GM23338 (cell line): Measurements from ENCODE around the gene FKRP. TPM values are rescaled to one million over a fixed set of nuclear protein-coding genes. Genes with fewer than 3 reads are reported as not detected.
A peak's percentile ranks its signal among the peaks of the same experiment; 100 is the strongest.
"Not testable (repeated sequence)": the region's sequence is repeated elsewhere in the genome, so short reads cannot be mapped to it uniquely, and the experiment has no call there.

ENCODE experiments used
- ATAC-seq: fragments of 200-7000 bp; cut with Tn5 transposase; 3 replicates; pipeline ENCODE4 v1.9.1; 2020
- DNase-seq: peaks from one replicate; pipeline ENCODE4 v3.0.0-alpha.2; 2015; ENCODE audit warnings: low spot score
- H2AFZ ChIP-seq: fragments of 200-600 bp; sonication (generic); 2 replicates; pipeline ENCODE4 v1.8.0; 2016; ENCODE audit warnings: antibody characterized with exemption, mild to moderate bottlenecking, moderate library complexity
- H3F3A ChIP-seq: fragments of 200-600 bp; sonication (generic); replicated peaks from 2 replicates; pipeline ENCODE4 v1.8.0; 2017; ENCODE audit warnings: antibody characterized with exemption, mixed run types, low read depth
- H3K27ac ChIP-seq: fragments of 200-600 bp; sonication (generic); 2 replicates; pipeline ENCODE4 v1.6.1; 2016; ENCODE audit warnings: low read depth
- H3K27me3 ChIP-seq: fragments of 200-600 bp; sonication (generic); 2 replicates; pipeline ENCODE4 v1.8.0; 2016; ENCODE audit warnings: mild to moderate bottlenecking, mixed run types, moderate library complexity; ENCODE audit not compliant: insufficient read depth
- H3K36me3 ChIP-seq: fragments of 200-600 bp; sonication (generic); 2 replicates; pipeline ENCODE4 v1.8.0; 2016; ENCODE audit warnings: mild to moderate bottlenecking; ENCODE audit not compliant: insufficient read depth
- H3K4me1 ChIP-seq: fragments of 200-600 bp; sonication (generic); 2 replicates; pipeline ENCODE4 v1.8.0; 2016; ENCODE audit warnings: mild to moderate bottlenecking, moderate library complexity; ENCODE audit not compliant: insufficient read depth
- H3K4me2 ChIP-seq: fragments of 200-600 bp; sonication (generic); 2 replicates; pipeline ENCODE4 v1.7.1; 2017; ENCODE audit warnings: mixed run types
- H3K4me3 ChIP-seq: fragments of 200-600 bp; sonication (generic); 2 replicates; pipeline ENCODE4 v1.6.1; 2016; ENCODE audit warnings: mixed run types
- H3K79me2 ChIP-seq: fragments of 200-600 bp; sonication (generic); replicated peaks from 2 replicates; pipeline ENCODE4 v1.8.0; 2017; ENCODE audit warnings: mild to moderate bottlenecking; ENCODE audit not compliant: insufficient read depth
- H3K9me2 ChIP-seq: fragments of 200-600 bp; sonication (generic); 2 replicates; pipeline ENCODE4 v1.8.0; 2017; ENCODE audit not compliant: insufficient read depth
- H4K20me1 ChIP-seq: fragments of 200-600 bp; sonication (generic); replicated peaks from 2 replicates; pipeline ENCODE4 v1.8.0; 2017; ENCODE audit warnings: mild to moderate bottlenecking; ENCODE audit not compliant: insufficient read depth
- H3K27ac Mint-ChIP-seq: 2 replicates; pipeline ENCODE4 v1.8.0; 2020; ENCODE audit warnings: inconsistent platforms, mild to moderate bottlenecking, moderate library complexity, mixed read lengths
- H3K27me3 Mint-ChIP-seq: 3 replicates; pipeline ENCODE4 v1.8.0; 2022; ENCODE audit warnings: low read depth, mild to moderate bottlenecking, moderate library complexity, mixed read lengths, inconsistent platforms; ENCODE audit not compliant: insufficient read depth, poor library complexity
- H3K36me3 Mint-ChIP-seq: 3 replicates; pipeline ENCODE4 v1.8.0; 2021; ENCODE audit warnings: low read depth, mild to moderate bottlenecking, inconsistent platforms, moderate library complexity, mixed read lengths
- H3K4me1 Mint-ChIP-seq: 3 replicates; pipeline ENCODE4 v1.8.0; 2020; ENCODE audit warnings: mild to moderate bottlenecking, inconsistent platforms, mixed read lengths
- H3K4me3 Mint-ChIP-seq: 3 replicates; pipeline ENCODE4 v1.8.0; 2021; ENCODE audit warnings: moderate library complexity, mild to moderate bottlenecking, inconsistent platforms, mixed read lengths
- H3K9me3 Mint-ChIP-seq: 3 replicates; pipeline ENCODE4 v1.8.0; 2020; ENCODE audit warnings: moderate library complexity, mild to moderate bottlenecking, inconsistent platforms, mixed read lengths
- ETS1 ChIP-seq: IDR thresholded peaks from 2 replicates; pipeline ENCODE4 v1.6.1; 2016; ENCODE audit warnings: antibody characterized with exemption
- JUNB ChIP-seq: IDR thresholded peaks from one replicate; pipeline ENCODE4 v1.6.1; 2016; ENCODE audit warnings: antibody characterized with exemption; ENCODE audit not compliant: unreplicated experiment
- POLR2AphosphoS5 ChIP-seq: IDR thresholded peaks from 2 replicates; pipeline ENCODE4 v1.6.1; 2016; ENCODE audit warnings: antibody characterized with exemption, low read depth
- ZNF114 ChIP-seq: fragments of 250-450 bp; sonication (Bioruptor Pico); IDR thresholded peaks from 2 replicates; pipeline ENCODE4 v1.5.0; 2020; ENCODE audit warnings: mild to moderate bottlenecking, moderate library complexity
- polyA plus RNA-seq: library from polyadenylated mRNA; unstranded; fragments of >200 nt; fragmentation: Nextera tagmentation; extraction: Ambion mirVana; gene quantifications from 2 replicates; pipeline ENCODE4 v1.2.1, GENCODE V29; 2016
- total RNA-seq: library from RNA; depleted of rRNA; stranded (reverse); fragments of >200 nt; shearing (Covaris generic); gene quantifications from 2 replicates; pipeline ENCODE4 v1.2.3, GENCODE V29; 2014

The FKRP gene
- total and polyA plus RNA-seq, 2 experiments from 2014 or later: 11.5 to 31.9 TPM

- H3K27me3 Mint-ChIP-seq: peaks cover 12% of the 10 kb centered on the region
- no peaks in the 10 kb centered on the region for H3K9me3 Mint-ChIP-seq
- Histone ChIP-seq H3K4me3 (no peak overlapping the region), H3K9me2 (no peaks in the 10 kb centered on the region), H3F3A (peaks cover 14% of the 10 kb centered on the region), H3K27ac (peak overlapping the region; percentile 84), H3K4me2 (no peak overlapping the region), H3K36me3 (0 out of 2 replicates have a peak, but pooled peaks cover 13% of the 10 kb centered on the region), H3K27me3 (no peaks in the 10 kb centered on the region), H4K20me1 (peaks cover 24% of the 10 kb centered on the region), H2AFZ (no peak overlapping the region), H3K4me1 (peaks cover 20% of the 10 kb centered on the region), H3K79me2 (peaks cover 28% of the 10 kb centered on the region)
- ATAC-seq: peak; percentile 76
- TF ChIP-seq ZNF114 (CRISPR knock-in tag) (no peak), POLR2AphosphoS5 (peak; percentile 54)
- H3K36me3 Mint-ChIP-seq: peaks cover 51% of the 10 kb centered on the region
- no peak overlapping the region for H3K27ac Mint-ChIP-seq
- H3K4me3 Mint-ChIP-seq: no peak overlapping the region
- peaks cover 18% of the 10 kb centered on the region for H3K4me1 Mint-ChIP-seq
- DNase-seq: peak; percentile 89
Measured at GRCh38 chr19:46710687-46711086, 35.2 kb upstream of the FKRP start.

- not testable (repeated sequence) for H2AFZ ChIP-seq, H3K27me3 ChIP-seq, DNase-seq, H3K27ac Mint-ChIP-seq, H3K9me2 ChIP-seq, ATAC-seq, H3K9me3 Mint-ChIP-seq
- peaks cover 22% of the 10 kb centered on the region for H3K4me1 Mint-ChIP-seq
- H3K27me3 Mint-ChIP-seq: peaks cover 15% of the 10 kb centered on the region
- 0 out of 2 replicates have a peak, but pooled peaks cover 13% of the 10 kb centered on the region for H3K36me3 ChIP-seq
- peak overlapping the region; percentile 77 for H3K4me2 ChIP-seq
- H3K27ac ChIP-seq: peak overlapping the region; percentile 45; the same call in 1 of the 2 replicates
- peaks cover 32% of the 10 kb centered on the region for H3K36me3 Mint-ChIP-seq
- peak overlapping the region; percentile 97; the same call in 1 of the 3 replicates for H3K4me3 Mint-ChIP-seq
- peaks cover 14% of the 10 kb centered on the region for H3F3A ChIP-seq
- peak overlapping the region; percentile 97 for H3K4me3 ChIP-seq
- peaks cover 23% of the 10 kb centered on the region for H3K4me1 ChIP-seq
- peaks cover 33% of the 10 kb centered on the region for H3K79me2 ChIP-seq
- peaks cover 24% of the 10 kb centered on the region for H4K20me1 ChIP-seq
Measured at GRCh38 chr19:46712768-46713338, 33.0 kb upstream of the FKRP start.

GRCh38 chr19:46713781-46714443 lies 31.9 kb upstream of the FKRP start:
- DNase-seq: peak; percentile 91
- Mint-ChIP-seq H3K4me1 (peaks cover 28% of the 10 kb centered on the region), H3K27ac (peak overlapping the region; percentile 92; the same call in 1 of the 2 replicates), H3K9me3 (no peaks in the 10 kb centered on the region), H3K27me3 (peaks cover 18% of the 10 kb centered on the region), H3K36me3 (peaks cover 22% of the 10 kb centered on the region), H3K4me3 (peak overlapping the region; percentile 97)
- H3K27ac ChIP-seq: peak overlapping the region; percentile 78; the same call in 1 of the 2 replicates
- H3K4me1 ChIP-seq: peaks cover 28% of the 10 kb centered on the region
- TF ChIP-seq JUNB (no peak), ETS1 (no peak), POLR2AphosphoS5 (peak; percentile 76)
- no peaks in the 10 kb centered on the region for H3K27me3 ChIP-seq
- H4K20me1 ChIP-seq: peaks cover 19% of the 10 kb centered on the region
- peak overlapping the region; percentile 97 for H3K4me3 ChIP-seq
- peak overlapping the region; percentile 77 for H3K4me2 ChIP-seq
- H3F3A ChIP-seq: peaks cover 23% of the 10 kb centered on the region
- H3K9me2 ChIP-seq: no peaks in the 10 kb centered on the region
- 0 out of 2 replicates have a peak, but pooled peaks cover 13% of the 10 kb centered on the region for H3K36me3 ChIP-seq
- H2AFZ ChIP-seq: peak overlapping the region; percentile 47; the same call in 1 of the 2 replicates
- ATAC-seq: peak; percentile 37
- peaks cover 33% of the 10 kb centered on the region for H3K79me2 ChIP-seq
